Mesendoderm (in vitro differentiated cells): Measurements from ENCODE around the gene FAM81B.

Experiments
- DNase-seq: peaks from one replicate; pipeline ENCODE4 v3.0.0; 2013
- H2AK5ac ChIP-seq: 2 replicates; pipeline ENCODE4 v1.6.1; 2013; ENCODE audit warnings: low read length, inconsistent platforms
- H2BK120ac ChIP-seq: 2 replicates; pipeline ENCODE4 v1.6.1; 2013; ENCODE audit warnings: low read depth, mild to moderate bottlenecking, low read length, moderate library complexity, mixed read lengths
- H2BK15ac ChIP-seq: replicated peaks from 2 replicates; pipeline ENCODE4 v1.6.1; 2013; ENCODE audit warnings: low read depth, mild to moderate bottlenecking, moderate library complexity
- H2BK5ac ChIP-seq: 2 replicates; pipeline ENCODE4 v1.6.1; 2013; ENCODE audit warnings: low read length, inconsistent platforms
- H3K18ac ChIP-seq: 2 replicates; pipeline ENCODE4 v1.6.1; 2013; ENCODE audit warnings: mild to moderate bottlenecking, low read length, mixed read lengths
- H3K23ac ChIP-seq: one replicate; pipeline ENCODE4 v1.6.1; 2013; ENCODE audit warnings: low read length
- H3K27ac ChIP-seq: 2 replicates; pipeline ENCODE4 v1.5.1; 2013; ENCODE audit warnings: low read depth, mild to moderate bottlenecking, inconsistent platforms, low read length, moderate library complexity
- H3K27me3 ChIP-seq: 2 replicates; pipeline ENCODE4 v1.6.1; 2013; ENCODE audit warnings: low read length, control low read depth, mild to moderate bottlenecking, inconsistent platforms; ENCODE audit not compliant: insufficient read depth, poor library complexity
- H3K36me3 ChIP-seq: 2 replicates; pipeline ENCODE4 v1.6.1; 2013; ENCODE audit warnings: low read length, inconsistent platforms; ENCODE audit not compliant: control insufficient read depth, insufficient read depth
- H3K4ac ChIP-seq: one replicate; pipeline ENCODE4 v1.6.1; 2013; ENCODE audit warnings: low read depth, mild to moderate bottlenecking, low read length, moderate library complexity
- H3K4me1 ChIP-seq: 2 replicates; pipeline ENCODE4 v1.6.1; 2013; ENCODE audit warnings: low read depth, low read length, inconsistent platforms; ENCODE audit not compliant: control insufficient read depth
- H3K4me2 ChIP-seq: 2 replicates; pipeline ENCODE4 v1.6.1; 2013; ENCODE audit warnings: low read length
- H3K4me3 ChIP-seq: 2 replicates; pipeline ENCODE4 v1.5.1; 2013; ENCODE audit warnings: mild to moderate bottlenecking, low read length
- H3K56ac ChIP-seq: one replicate; pipeline ENCODE4 v1.6.1; 2013; ENCODE audit warnings: low read length
- H3K79me1 ChIP-seq: 2 replicates; pipeline ENCODE4 v1.6.1; 2013; ENCODE audit warnings: low read length, inconsistent platforms
- H3K79me2 ChIP-seq: 2 replicates; pipeline ENCODE4 v1.6.1; 2013; ENCODE audit warnings: mild to moderate bottlenecking, low read length; ENCODE audit not compliant: control insufficient read depth, insufficient read depth
- H3K9ac ChIP-seq: 2 replicates; pipeline ENCODE4 v1.6.1; 2013; ENCODE audit warnings: low read length, inconsistent platforms
- H4K5ac ChIP-seq: one replicate; pipeline ENCODE4 v1.6.1; 2013; ENCODE audit warnings: low read length
- H4K8ac ChIP-seq: one replicate; pipeline ENCODE4 v1.6.1; 2013; ENCODE audit warnings: low read depth, mild to moderate bottlenecking, control low read depth, low read length, moderate library complexity
- WGBS: extraction: QIAGEN DNeasy Blood & Tissue Kit; methylation state at CpG from one replicate; pipeline ENCODE4 v1.1.7; 2013; ENCODE audit warnings: low lambda C conversion rate, missing lambda C conversion rate; ENCODE audit not compliant: insufficient coverage; ENCODE audit errors: extremely low coverage; 5-methylcytosine and 5-hydroxymethylcytosine counted together

The FAM81B gene

GRCh38 chr5:95406426-95407090 is 15.4 kb downstream of the FAM81B start:
- H3K79me2 ChIP-seq: no peaks in the 10 kb centered on the region
- H2BK5ac ChIP-seq: no peak overlapping the region
- DNase-seq: no peak
- no peak overlapping the region for H4K8ac ChIP-seq
- H3K4ac ChIP-seq: no peak overlapping the region
- H3K27me3 ChIP-seq: no peaks in the 10 kb centered on the region
- H3K4me3 ChIP-seq: no peak overlapping the region
- H2BK15ac ChIP-seq: no peak overlapping the region
- no peak overlapping the region for H3K56ac ChIP-seq
- no peak overlapping the region for H3K9ac ChIP-seq
- no peaks in the 10 kb centered on the region for H3K4me1 ChIP-seq
- H3K27ac ChIP-seq: no peak overlapping the region
- no peaks in the 10 kb centered on the region for H3K79me1 ChIP-seq
- no CpG with 5 or more reads among the region's 5 CpGs for WGBS
- no peak overlapping the region for H3K23ac ChIP-seq
- no peak overlapping the region for H2AK5ac ChIP-seq
- H4K5ac ChIP-seq: no peak overlapping the region
- H3K36me3 ChIP-seq: no peaks in the 10 kb centered on the region
- H2BK120ac ChIP-seq: no peak overlapping the region
- H3K4me2 ChIP-seq: no peak overlapping the region
- no peak overlapping the region for H3K18ac ChIP-seq

DNA sequence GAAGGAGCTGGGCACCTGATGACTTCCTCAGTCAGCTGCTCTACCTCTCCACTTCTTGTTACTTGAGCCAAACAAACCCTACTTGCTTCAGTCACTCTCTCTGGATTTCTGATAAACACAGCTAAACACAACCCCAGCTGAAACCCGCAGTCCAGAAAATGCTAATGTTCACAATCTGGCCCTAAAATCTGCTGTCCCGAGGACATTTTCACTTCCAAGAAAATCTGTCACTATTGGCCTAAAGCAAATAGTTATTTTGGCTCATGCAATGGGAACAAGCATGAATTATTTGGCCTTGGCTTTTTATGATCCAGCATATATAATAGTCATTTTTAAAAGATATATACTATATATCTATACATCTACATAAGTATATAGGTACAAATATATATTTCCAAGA is 19.1 kb downstream of the FAM81B start:
- H3K4me2 ChIP-seq: no peak overlapping the region
- H3K18ac ChIP-seq: no peak overlapping the region
- no peaks in the 10 kb centered on the region for H3K27me3 ChIP-seq
- H3K56ac ChIP-seq: no peak overlapping the region
- no peak overlapping the region for H3K23ac ChIP-seq
- H3K79me2 ChIP-seq: no peaks in the 10 kb centered on the region
- no peaks in the 10 kb centered on the region for H3K36me3 ChIP-seq
- no peak for DNase-seq
- H2AK5ac ChIP-seq: no peak overlapping the region
- H2BK15ac ChIP-seq: no peak overlapping the region
- H2BK120ac ChIP-seq: no peak overlapping the region
- H4K8ac ChIP-seq: no peak overlapping the region
- no peak overlapping the region for H3K9ac ChIP-seq
- no CpG with 5 or more reads among the region's 2 CpGs for WGBS
- H3K27ac ChIP-seq: no peak overlapping the region
- no peaks in the 10 kb centered on the region for H3K4me1 ChIP-seq
- H3K4me3 ChIP-seq: no peak overlapping the region
- no peaks in the 10 kb centered on the region for H3K79me1 ChIP-seq
- no peak overlapping the region for H2BK5ac ChIP-seq
- no peak overlapping the region for H3K4ac ChIP-seq
- no peak overlapping the region for H4K5ac ChIP-seq

DNA sequence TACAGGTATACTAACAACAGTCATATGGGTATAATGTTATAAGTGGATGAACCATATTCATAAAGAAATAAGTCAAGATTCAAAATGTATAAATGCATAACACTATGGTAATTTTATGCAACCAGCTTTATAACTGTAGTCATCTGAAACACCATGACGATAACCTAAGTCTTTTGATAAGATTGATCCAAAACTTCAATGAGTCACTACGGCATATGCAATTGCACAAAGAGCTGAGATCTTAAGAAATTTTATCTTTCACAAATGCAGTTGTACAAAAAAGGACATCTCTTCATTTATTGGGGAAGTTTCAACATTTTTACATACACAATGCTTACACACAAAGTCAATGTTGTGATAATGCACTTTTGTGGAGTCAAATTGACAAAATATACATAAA is 20.3 kb downstream of the FAM81B start:
- WGBS: no CpG with 5 or more reads among the region's 2 CpGs
- Histone ChIP-seq H2BK120ac (no peak overlapping the region), H4K5ac (no peak overlapping the region), H3K4me3 (no peak overlapping the region), H2BK15ac (no peak overlapping the region), H3K36me3 (no peaks in the 10 kb centered on the region), H3K27me3 (no peaks in the 10 kb centered on the region), H4K8ac (no peak overlapping the region), H3K56ac (no peak overlapping the region), H3K4me2 (no peak overlapping the region), H3K27ac (no peak overlapping the region), H2AK5ac (no peak overlapping the region), H3K9ac (no peak overlapping the region), H3K23ac (no peak overlapping the region), H3K79me2 (no peaks in the 10 kb centered on the region), H3K18ac (no peak overlapping the region), H3K4ac (no peak overlapping the region), H3K4me1 (no peaks in the 10 kb centered on the region), H3K79me1 (no peaks in the 10 kb centered on the region), H2BK5ac (no peak overlapping the region)
- DNase-seq: no peak

GRCh38 chr5:95414451-95414850 is 23.3 kb downstream of the FAM81B start:
- Histone ChIP-seq H4K5ac (no peak overlapping the region), H3K23ac (no peak overlapping the region), H2BK120ac (no peak overlapping the region), H3K36me3 (no peaks in the 10 kb centered on the region), H3K79me1 (no peaks in the 10 kb centered on the region), H3K4me1 (no peaks in the 10 kb centered on the region), H2BK5ac (no peak overlapping the region), H3K4me3 (no peak overlapping the region), H2AK5ac (no peak overlapping the region), H2BK15ac (no peak overlapping the region), H3K9ac (no peak overlapping the region), H3K4me2 (no peak overlapping the region), H4K8ac (no peak overlapping the region), H3K56ac (no peak overlapping the region), H3K27me3 (no peaks in the 10 kb centered on the region), H3K27ac (no peak overlapping the region), H3K4ac (no peak overlapping the region), H3K79me2 (no peaks in the 10 kb centered on the region), H3K18ac (no peak overlapping the region)
- DNase-seq: no peak
- no CpG with 5 or more reads among the region's 4 CpGs for WGBS

DNA sequence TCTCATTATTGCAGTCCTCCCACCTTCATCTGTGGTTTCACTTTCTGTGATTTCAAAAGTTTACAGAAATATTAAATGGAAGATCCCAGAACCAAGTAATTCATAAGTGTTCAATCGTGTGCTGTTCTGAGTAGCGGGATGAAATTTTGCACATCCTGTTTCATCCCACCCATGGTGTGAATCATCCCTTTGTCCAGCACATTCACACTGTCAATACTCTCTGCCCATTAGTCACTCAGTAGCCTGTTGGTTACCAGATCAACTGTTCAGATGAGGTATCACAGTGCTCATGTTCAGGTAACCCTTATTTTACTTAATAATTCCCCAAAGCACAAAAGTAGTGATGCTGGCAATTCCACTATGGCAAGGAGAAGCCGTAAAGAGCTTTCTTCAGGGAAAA is 26.8 kb downstream of the FAM81B start:
- no peak overlapping the region for H3K4ac ChIP-seq
- H4K5ac ChIP-seq: no peak overlapping the region
- H2BK15ac ChIP-seq: no peak overlapping the region
- H3K36me3 ChIP-seq: no peaks in the 10 kb centered on the region
- H2AK5ac ChIP-seq: no peak overlapping the region
- no peaks in the 10 kb centered on the region for H3K79me2 ChIP-seq
- no CpG with 5 or more reads among the region's 3 CpGs for WGBS
- no peak overlapping the region for H2BK120ac ChIP-seq
- no peak overlapping the region for H3K18ac ChIP-seq
- DNase-seq: no peak
- no peak overlapping the region for H3K4me3 ChIP-seq
- no peak overlapping the region for H3K4me2 ChIP-seq
- no peaks in the 10 kb centered on the region for H3K27me3 ChIP-seq
- H3K56ac ChIP-seq: no peak overlapping the region
- H4K8ac ChIP-seq: no peak overlapping the region
- H2BK5ac ChIP-seq: no peak overlapping the region
- H3K27ac ChIP-seq: no peak overlapping the region
- no peak overlapping the region for H3K23ac ChIP-seq
- no peaks in the 10 kb centered on the region for H3K79me1 ChIP-seq
- H3K4me1 ChIP-seq: no peaks in the 10 kb centered on the region
- H3K9ac ChIP-seq: no peak overlapping the region

DNA sequence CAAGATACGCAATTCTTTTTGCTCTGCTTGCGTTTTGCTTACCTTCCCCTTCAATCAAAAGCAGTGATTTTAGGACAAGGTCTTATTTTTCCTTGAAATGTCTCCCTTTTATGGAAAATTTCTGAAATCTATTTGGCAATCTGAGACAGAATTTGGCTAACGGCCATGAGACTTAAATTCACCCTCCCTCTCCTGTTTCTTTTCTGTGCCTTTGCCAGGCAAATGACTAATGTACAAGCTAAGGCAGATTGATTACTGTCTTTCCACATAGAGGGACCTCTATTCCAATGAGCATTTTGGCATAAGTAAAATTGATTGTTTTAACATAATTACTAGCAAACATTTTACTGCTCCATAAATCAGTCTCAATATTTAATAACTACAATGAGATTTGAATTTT is 31.7 kb downstream of the FAM81B start:
- no peak overlapping the region for H2BK5ac ChIP-seq
- H3K23ac ChIP-seq: no peak overlapping the region
- no peak overlapping the region for H3K18ac ChIP-seq
- H3K36me3 ChIP-seq: no peaks in the 10 kb centered on the region
- H4K8ac ChIP-seq: no peak overlapping the region
- H2BK120ac ChIP-seq: no peak overlapping the region
- no peak overlapping the region for H3K4me2 ChIP-seq
- no peak overlapping the region for H3K9ac ChIP-seq
- no peak overlapping the region for H2BK15ac ChIP-seq
- no peak overlapping the region for H3K27ac ChIP-seq
- H3K79me1 ChIP-seq: no peaks in the 10 kb centered on the region
- WGBS: no CpG with 5 or more reads among the region's 3 CpGs
- H3K27me3 ChIP-seq: no peaks in the 10 kb centered on the region
- H3K79me2 ChIP-seq: no peaks in the 10 kb centered on the region
- no peak overlapping the region for H4K5ac ChIP-seq
- no peak overlapping the region for H2AK5ac ChIP-seq
- DNase-seq: no peak
- H3K4me1 ChIP-seq: no peaks in the 10 kb centered on the region
- no peak overlapping the region for H3K56ac ChIP-seq
- H3K4ac ChIP-seq: no peak overlapping the region
- H3K4me3 ChIP-seq: no peak overlapping the region
